GM04503 (cell line): Measurements from ENCODE around the gene EPB41.
"Not testable (repeated sequence)": the region's sequence is repeated elsewhere in the genome, so short reads cannot be mapped to it uniquely, and the experiment has no call there.

Experiments used
- DNase-seq: peaks from one replicate; pipeline ENCODE4 v3.0.0-alpha.2; 2012; ENCODE audit warnings: low read depth

EPB41 gene

DNA sequence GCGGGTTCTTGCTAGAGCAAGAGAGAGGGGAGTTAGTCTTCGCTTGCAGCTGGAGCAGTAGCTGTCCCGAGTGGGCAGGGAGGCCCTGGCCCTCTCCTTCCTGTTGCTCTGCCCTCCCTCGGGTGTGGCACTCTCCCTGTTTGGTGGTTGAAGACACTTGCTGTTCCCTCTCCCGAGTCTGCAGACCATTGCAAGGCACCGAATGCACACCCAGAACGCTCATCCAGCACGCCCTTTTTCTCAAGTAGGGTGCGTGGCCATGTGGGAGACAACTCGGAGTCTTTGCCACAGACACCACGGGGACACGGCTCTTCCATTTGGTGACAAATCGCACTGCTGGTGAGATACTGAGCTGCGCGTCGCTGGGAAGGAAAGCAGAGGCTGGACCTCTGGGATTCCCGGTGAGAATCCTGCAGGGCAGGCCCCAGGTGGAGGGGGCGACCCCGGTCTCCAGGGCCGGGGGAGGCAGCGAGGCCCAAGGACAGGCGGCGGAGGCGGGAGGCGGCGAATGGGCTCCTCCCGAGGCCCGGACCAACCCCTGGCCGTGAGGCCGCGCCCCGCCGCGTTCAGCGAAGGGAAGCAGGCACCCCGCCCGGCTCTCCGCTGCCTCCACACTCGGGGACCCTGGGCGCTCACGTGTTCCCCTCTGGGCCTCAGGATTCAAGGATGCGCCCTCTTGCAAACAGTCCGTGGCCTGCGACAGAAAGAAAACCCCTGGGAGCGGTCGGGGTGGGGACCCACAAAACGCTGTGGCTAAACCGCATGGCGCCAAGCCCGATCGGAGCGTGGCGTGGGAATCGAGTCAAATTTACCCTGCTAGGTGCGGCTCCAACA lies 219.7 kb downstream of the EPB41 start:
- no peak for DNase-seq

DNA sequence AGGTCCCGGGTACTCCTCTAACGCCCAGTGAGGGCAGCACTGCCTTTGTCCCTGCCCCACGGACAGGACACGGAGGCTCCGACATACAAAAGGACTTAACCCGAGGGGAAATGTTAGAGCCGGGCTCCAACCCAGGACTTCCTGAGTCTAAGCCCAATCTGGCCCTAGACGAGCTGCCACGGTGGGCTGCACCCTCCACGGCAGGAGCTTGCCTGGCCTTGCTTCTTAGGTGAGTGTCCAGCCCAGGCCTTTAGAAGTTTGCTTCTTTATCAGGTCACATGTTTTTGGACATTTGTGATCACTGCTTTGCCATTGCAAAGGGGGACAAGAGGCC lies 220.3 kb downstream of the EPB41 start:
- no peak for DNase-seq

DNA sequence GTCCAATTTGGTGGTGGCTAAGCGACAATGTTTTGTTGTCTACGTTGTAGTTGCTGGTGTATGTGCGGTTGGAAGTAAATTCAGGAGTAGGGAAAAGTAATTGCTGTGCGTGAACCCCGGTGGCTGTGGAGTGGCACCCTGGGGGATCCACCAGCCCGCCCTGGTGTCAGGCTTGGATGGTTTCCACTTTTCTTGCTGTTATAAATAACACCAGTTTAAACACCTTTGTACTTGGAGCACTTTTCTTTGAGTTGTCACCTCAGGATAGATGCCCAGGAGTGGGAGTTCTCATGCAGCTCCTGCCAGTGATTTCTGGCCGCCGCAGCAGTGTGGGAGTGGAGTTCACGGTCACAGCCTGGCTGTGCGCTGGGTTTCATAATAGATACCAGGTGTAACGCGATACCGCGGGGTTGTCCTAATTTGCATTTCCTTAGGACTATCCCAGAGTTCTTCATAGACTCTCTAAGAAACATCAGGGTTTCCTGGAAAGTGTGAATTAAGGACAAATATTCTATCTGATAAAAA lies 222.1 kb downstream of the EPB41 start:
- no peak for DNase-seq

DNA sequence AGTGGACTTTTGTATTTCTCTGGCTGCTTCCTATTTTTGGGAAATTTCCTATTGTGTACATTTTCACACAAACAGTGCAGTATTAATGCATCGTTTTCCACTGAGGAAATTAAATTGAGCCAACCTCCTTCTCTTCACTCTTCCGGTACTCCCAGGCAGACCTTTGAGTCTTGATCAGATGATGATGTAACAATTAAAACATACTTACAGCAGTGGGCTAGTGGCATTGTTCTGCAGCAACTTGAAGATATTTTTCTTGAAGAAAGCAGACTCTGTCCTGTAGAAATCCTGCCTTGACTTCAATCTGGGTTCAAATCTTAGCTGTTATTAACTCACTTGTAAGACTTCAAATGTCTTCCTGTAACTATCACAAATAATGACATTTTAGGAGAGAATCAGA lies 228.3 kb downstream of the EPB41 start:
- no peak for DNase-seq

DNA sequence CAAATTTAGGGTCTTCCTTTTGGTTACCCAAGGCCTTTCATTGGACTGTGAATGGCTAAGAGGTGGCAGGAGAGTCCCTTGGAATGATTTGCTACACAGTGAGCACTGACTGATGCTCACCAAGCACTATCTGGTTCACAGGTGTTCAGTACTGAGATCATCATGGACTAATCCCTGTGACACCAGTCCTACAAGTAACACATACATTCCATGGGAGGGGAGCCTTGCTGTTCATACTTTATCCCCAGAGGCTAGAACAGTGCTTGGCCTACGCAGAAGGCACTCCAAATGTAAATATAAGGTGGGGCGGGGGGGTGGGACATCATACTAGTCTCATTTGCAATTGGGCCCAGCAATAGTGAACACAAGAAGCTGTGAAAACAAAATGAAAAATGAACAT lies 229.8 kb downstream of the EPB41 start:
- DNase-seq: no peak

DNA sequence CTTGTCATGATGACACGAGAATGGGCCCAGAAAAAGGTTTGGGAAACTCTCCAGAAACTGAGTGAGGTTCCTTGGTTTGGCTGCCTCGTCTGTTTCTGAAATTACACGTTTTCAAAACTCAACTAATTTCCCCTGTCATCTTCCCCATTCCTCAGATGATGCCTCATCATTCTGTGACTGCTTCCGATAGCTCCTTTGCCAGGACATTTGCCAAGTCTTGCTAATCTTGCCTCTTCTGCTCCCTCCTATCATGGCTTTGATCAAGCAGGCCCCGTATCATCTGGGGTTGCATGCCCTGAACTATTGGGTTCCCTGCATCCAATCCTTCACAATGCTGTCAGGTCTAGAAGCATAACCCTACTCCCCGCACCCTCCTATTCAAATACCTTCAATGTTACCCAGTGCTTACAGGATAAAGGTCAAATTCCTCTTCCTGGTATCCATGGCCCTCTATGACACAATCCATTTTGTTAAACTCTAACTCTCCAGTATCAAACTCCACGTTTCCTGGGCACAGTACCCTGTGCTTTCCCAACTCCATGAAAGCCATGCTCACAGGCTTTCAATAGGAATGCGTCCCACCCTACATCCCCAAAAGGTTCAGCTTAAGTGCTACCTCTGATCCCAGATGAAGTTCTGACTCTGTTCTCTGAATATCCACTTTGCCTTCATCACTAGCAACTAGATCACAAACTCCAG lies 231.5 kb downstream of the EPB41 start:
- peak; percentile 92 for DNase-seq

DNA sequence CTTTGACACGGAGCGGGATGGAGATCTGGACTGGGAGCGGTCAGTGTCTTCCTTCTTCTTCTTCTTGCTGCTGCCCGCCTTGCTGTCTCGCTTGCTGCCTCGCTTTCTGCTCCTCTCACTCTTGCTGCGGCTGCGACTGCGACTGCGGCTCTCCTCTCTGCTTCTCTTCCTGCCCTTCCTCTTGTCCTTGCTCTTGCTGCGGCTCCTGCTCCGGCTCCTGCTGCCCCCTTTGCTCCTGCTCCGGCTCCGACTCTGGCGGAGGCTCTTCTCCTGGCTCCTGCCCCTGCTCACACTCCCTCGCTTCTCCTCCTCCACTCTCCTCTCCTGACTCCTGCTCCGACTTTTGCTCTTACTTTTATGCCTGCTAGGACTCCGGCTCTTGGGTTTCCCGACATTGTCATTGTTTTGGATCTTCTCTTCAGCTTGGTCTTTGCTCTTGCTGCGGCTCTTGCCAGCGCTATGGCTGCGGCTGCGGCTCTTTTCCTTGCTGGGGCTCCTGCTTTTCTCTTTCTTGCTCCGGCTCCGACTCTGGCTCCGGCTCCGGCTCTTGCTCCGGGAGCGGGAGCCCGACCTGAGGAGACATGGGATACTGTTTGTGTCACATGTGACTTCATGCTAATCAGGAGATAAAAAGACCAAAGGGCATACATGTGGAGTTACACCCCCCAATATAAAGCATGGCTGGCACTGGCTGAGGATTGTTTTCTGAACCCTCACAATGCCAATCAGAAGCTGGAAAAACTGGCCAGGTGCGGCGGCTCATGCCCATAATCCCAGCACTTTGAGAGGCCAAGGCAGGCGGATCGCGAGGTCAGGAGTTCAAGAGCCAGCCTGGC lies 234.5 kb downstream of the EPB41 start:
- no peak for DNase-seq

DNA sequence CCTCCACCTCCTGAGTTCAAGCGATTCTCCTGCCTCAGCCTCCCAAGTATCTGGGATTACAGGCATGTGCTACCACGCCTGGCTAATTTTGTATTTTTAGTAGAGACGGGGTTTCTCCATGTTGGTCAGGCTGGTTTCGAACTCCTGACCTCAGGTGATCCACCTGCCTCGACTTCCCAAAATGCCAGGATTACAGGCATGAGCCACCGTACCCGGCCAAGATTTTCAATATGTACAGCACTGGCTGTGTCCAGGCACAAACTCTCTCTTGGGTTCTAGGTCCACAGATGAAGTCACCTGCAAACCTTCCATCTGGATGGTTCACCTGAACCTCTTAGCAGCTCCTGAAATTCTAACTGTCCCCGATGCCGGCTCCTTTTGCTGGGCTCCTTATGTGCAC lies 236.0 kb downstream of the EPB41 start:
- not testable (repeated sequence) for DNase-seq

DNA sequence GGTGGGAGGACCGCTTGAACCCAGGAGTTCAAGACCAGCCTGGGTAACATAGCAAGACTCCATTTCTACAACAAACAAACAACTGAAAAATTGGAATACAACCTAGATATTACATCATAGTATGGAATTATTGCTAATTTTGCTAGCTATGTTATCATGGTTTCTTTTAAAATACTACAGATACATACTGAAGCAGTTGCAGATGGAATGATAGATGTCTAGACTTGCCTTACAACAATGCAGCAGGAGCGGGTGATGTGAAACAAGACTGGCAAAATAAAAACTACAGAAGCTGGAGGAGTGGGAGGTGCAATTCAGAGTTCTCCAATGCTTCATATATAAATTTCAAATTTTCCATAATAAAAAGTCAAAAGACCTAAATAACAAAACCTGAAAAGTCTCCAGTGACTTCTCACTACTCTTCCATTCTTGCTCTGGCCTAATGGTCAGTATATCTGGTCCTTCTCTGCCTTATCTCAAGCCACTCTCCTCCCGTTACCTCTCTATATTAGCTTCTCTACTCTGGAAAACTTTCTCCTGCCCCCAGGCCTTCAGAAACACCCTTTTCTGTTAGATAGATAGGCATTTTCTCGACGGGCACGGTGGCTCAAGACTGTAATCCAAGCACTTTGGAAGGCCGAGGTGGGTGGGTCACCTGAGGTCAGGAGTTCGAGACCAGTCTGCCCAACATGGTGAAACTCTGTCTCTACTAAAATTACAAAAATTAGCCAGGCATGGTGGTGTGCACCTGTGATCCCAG lies 237.9 kb downstream of the EPB41 start:
- no peak for DNase-seq

DNA sequence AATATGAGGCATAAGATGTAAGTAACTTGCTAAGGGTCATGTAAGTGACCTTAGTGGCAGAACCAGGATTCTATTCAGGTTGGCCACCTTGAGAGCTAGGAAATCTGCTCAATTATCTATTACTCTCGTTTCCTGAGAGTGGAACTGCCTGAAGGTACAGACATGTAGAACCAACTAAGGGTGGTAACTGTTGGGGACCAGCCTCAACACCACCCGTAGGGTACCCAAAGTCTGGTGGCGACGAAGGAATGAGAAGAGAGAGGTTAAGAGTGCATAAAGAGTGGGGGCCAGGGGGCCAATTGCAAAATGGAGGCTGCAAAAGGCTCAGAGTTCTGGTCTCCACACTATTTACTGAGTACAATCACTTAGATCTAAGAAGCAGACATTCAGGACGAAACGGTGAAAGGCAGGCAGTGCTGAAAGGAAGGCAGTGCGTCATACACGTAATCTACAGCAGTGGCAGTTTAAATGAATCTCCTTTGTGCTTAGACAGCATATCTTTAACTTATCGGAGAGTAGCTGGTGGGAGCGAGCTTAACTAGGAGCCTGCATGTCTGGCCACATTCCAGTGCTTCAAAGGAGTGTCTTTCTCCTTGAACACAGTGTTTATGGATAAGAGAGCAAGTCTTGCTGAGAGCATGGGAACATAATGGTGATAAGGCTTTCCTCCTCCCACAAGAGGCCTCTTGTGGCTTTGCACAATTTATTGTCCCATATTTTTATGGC lies 242.3 kb downstream of the EPB41 start:
- no peak for DNase-seq

DNA sequence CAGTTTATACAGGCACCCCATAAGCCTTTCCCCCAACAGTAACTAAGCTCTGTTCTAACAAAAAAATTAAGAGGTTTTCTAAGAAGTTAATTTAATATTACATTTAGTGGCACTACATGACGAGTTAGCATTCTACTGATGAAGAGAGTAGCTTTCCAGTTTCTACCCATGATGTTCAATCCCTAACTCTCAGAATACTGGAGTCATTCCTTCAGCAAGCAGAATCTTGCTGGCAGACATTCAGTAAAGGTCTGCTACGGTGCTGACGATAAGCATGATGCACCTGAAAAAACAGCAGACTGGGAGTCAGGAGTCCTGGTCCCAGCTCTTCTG lies 242.9 kb downstream of the EPB41 start:
- no peak for DNase-seq

DNA sequence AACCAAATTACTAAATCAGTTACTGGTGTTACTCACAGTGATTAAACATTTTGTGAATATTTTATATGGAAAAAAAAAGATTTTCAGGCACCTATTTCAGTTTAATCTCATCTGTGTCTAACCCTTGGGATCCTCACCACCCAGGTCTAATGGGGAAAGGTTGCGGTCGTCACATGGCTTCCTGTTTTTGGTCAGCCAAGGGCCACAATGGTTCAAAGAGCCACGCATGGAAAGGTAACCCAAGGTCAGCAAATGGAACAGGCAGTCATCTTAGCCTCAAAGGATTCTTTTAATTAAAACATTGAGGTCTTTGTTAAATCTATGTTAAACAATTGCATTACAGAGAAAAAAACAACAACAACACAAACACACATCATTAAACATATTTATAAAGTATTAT lies 245.4 kb downstream of the EPB41 start:
- DNase-seq: no peak

DNA sequence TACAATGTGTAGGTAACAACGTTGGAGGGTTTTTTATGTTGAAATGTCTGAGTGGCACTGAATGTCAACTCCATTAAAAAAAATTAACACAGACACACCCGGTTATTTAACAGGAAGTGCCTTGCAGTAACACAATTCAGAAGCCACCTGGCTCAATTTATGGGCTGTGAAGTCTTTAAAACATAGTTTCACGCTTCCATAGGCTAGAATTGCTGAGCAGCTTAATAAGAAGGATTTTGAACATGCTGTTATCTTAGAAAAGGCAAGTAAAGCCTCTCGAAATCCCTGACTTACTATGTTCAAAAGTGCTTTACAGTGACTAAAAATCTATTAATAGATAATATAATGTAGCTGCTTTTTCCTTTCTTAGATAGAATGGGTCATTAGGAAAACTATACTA lies 247.7 kb downstream of the EPB41 start:
- no peak for DNase-seq

DNA sequence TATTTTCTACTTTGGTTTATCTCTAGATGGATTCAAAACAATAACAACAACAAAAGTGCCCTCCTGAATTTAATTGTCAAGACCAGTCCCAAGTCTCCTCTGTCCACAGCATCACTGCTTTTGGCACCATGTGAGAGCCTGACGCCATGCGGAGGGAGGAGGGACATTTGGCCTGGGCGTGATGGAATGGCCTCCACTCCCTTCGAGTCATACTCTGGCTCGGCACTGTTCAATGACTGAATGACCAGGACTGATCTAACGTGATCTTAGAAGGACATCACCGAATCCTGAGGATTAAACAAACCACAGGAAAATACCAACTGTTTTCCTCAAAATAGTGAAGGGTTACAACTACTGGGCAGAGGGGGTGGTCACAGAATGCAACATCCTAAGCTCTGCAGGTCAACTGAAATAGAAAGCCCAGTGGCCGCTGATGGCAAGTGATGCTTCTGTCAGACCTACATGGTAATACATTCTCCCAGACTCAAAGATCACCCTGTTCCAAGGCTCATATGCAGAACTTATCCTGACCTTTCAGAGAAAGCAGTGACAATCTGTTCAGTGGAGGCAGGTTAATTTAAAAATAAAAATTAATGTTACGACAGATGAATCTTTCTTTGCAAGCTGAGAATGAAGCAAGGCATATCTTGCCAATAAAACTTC lies 248.2 kb downstream of the EPB41 start:
- DNase-seq: no peak

DNA sequence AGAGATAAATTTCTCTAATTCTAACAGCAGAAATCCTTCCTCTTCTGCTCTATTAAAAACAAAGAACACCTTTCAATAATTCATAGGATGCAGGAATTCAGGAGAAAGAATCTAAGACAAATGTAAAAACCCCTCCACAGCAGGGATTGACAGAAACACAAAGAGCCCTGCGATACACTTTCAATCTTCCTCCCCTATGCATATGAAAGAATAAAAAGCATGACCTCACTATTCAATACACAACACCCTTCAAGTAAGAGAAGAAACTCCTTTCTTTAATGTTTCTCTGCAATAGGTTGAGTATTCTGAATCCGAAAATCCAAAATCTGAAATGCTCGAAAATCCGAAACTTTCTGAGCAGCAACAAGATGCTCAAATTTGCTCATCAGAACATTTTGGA lies 250.2 kb downstream of the EPB41 start:
- DNase-seq: no peak

DNA sequence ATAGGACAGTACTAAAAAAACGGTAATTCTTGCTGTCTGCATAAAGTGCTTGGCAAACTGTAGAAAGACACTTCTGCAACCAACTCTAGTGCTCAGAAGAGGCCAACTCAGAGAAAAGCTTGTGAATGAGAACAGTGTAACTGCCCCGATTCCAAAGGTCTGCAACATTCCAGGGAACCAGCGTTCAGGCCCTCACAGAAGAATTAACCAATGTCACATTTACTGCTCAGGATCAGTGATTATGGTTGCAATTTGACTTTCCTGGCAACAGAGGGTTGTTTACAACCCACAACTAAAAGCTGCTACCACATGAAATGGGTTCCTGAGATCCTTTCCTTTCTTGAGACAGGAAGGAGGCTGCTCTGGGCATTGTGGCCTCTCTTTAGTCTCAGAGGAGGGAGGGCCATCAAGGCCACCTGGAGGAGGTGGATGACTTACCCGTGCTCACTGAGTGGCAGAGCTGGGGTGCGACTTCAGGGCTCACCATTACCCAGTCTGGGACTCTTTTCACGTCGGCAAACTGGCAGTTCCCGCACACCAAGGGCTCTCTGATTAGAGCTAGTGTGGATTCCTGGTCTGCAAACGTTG lies 252.0 kb downstream of the EPB41 start:
- DNase-seq: no peak

DNA sequence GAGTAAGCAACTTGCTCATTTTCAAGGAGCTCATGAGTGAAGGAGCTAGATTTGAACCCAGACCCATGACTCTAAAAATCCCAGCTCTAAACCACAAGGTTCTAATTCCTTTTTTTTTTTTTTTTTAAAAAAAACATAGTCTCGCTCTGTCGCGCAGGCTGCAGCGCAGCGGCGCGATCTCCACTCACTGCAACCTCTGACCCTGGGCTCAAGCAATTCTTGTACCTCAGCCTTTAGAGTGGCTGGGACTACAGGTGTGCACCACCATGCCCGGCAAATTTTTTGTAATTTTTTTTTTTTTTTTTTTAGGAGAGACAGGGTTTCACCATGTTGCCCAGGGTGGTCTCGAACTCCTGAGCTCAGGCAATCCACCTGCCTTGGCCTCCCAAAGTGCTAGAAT lies 253.5 kb downstream of the EPB41 start:
- no peak for DNase-seq
